ENCODE measurements around the gene FADS2. TPM values are rescaled to one million over a fixed set of nuclear protein-coding genes. Genes with fewer than 3 reads are reported as not detected.

Gene FADS2
- total RNA-seq, 1 experiment from 2014 or later: 423 TPM

DNA sequence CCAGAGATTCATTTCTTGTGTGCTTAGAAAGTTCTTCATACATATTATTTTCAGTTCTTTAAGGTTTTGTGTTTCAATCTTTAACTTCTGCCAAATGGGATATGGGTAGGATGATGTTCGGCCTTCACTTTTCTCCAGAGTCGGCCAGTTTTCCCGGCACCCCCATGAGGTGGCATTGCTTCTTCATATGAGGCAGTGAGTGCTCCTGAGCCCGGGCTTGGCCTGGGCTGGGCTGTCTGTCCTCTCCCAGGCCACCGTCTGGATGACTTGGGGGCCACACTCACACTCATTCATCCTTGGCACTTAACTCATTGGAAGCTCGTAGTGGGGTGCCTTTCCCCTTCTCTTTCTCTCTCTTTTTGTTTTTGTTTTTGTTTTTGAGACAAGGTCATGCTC is 23.8 kb downstream of the FADS2 start:
- Mint-ChIP-seq H3K36me3 (peaks cover 71% of the 10 kb centered on the region), H3K4me1 (no peaks in the 10 kb centered on the region), H3K27ac (peak overlapping the region; percentile 49), H3K27me3 (ENCODE audit: low read depth) (no peaks in the 10 kb centered on the region), H3K4me3 (no peak overlapping the region), H3K9me3 (no peaks in the 10 kb centered on the region)
- TF ChIP-seq, protein P1, sequence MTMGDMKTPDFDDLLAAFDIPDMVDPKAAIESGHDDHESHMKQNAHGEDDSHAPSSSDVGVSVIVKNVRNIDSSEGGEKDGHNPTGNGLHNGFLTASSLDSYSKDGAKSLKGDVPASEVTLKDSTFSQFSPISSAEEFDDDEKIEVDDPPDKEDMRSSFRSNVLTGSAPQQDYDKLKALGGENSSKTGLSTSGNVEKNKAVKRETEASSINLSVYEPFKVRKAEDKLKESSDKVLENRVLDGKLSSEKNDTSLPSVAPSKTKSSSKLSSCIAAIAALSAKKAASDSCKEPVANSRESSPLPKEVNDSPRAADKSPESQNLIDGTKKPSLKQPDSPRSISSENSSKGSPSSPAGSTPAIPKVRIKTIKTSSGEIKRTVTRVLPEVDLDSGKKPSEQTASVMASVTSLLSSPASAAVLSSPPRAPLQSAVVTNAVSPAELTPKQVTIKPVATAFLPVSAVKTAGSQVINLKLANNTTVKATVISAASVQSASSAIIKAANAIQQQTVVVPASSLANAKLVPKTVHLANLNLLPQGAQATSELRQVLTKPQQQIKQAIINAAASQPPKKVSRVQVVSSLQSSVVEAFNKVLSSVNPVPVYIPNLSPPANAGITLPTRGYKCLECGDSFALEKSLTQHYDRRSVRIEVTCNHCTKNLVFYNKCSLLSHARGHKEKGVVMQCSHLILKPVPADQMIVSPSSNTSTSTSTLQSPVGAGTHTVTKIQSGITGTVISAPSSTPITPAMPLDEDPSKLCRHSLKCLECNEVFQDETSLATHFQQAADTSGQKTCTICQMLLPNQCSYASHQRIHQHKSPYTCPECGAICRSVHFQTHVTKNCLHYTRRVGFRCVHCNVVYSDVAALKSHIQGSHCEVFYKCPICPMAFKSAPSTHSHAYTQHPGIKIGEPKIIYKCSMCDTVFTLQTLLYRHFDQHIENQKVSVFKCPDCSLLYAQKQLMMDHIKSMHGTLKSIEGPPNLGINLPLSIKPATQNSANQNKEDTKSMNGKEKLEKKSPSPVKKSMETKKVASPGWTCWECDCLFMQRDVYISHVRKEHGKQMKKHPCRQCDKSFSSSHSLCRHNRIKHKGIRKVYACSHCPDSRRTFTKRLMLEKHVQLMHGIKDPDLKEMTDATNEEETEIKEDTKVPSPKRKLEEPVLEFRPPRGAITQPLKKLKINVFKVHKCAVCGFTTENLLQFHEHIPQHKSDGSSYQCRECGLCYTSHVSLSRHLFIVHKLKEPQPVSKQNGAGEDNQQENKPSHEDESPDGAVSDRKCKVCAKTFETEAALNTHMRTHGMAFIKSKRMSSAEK (CRISPR knock-in tag; IDR thresholded peaks at IDR 0.05; ENCODE audit: borderline replicate concordance): no peak
- TF ChIP-seq ZNF232 (CRISPR knock-in tag; IDR thresholded peaks at IDR 0.05) (no peak), ZNF317 (CRISPR knock-in tag; IDR thresholded peaks at IDR 0.05; ENCODE audit: borderline replicate concordance, low read depth) (no peak), TEAD1 (CRISPR knock-in tag; IDR thresholded peaks at IDR 0.05) (no peak), KAT7 (CRISPR knock-in tag; IDR thresholded peaks at IDR 0.05; ENCODE audit: borderline replicate concordance) (no peak)
- TF ChIP-seq, protein P2, sequence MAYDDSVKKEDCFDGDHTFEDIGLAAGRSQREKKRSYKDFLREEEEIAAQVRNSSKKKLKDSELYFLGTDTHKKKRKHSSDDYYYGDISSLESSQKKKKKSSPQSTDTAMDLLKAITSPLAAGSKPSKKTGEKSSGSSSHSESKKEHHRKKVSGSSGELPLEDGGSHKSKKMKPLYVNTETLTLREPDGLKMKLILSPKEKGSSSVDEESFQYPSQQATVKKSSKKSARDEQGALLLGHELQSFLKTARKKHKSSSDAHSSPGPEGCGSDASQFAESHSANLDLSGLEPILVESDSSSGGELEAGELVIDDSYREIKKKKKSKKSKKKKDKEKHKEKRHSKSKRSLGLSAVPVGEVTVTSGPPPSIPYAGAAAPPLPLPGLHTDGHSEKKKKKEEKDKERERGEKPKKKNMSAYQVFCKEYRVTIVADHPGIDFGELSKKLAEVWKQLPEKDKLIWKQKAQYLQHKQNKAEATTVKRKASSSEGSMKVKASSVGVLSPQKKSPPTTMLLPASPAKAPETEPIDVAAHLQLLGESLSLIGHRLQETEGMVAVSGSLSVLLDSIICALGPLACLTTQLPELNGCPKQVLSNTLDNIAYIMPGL (CRISPR knock-in tag; IDR thresholded peaks at IDR 0.05): no peak
- CTCF ChIA-PET: no interaction called here
- DNase-seq (ENCODE audit: low spot score) (no peak), ATAC-seq (no peak)
- POLR2A ChIA-PET: no interaction called here

DNA sequence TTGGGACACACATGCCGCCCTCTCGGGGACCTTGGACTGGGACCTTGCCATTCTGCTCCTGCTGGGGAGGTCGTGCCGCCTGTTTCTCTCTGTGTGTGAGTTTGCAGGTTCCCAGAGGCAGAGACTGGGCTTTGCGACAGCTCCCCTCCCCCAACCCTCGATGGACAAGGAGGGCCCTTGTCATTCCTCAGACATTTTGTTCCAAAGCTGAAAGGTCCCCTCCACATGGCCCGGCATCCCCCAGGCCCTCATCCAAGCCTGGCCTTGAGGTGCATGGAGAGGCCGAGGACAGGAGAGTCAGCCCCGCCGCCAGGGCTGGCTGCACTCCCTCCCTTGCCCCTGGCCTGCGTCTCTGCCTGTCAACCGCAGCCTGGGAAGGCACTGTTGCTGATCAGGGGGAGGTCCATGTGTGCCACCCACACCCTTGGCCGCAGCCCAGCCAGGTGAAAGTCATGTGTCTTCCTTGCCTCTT is 25.6 kb downstream of the FADS2 start:
- H3K27me3 Mint-ChIP-seq (ENCODE audit: low read depth): no peaks in the 10 kb centered on the region
- H3K36me3 Mint-ChIP-seq: peaks cover 64% of the 10 kb centered on the region
- no peaks in the 10 kb centered on the region for H3K9me3 Mint-ChIP-seq
- ChIA-PET CTCF (interaction anchor here (0.6 to 1.5 kb wide), 2 partner anchors 9 to 65 kb away, joined by 3 read pairs; no protein-coding TSS in a partner anchor), POLR2A (interaction anchor here (0.7 kb wide), 1 partner anchor 172 kb away, joined by 4 read pairs; no protein-coding TSS in a partner anchor)
- H3K27ac Mint-ChIP-seq: no peak overlapping the region
- no peaks in the 10 kb centered on the region for H3K4me1 Mint-ChIP-seq
- no peak for DNase-seq (ENCODE audit: low spot score)
- H3K4me3 Mint-ChIP-seq: no peak overlapping the region
- ATAC-seq: no peak
- TF ChIP-seq ZNF232 (CRISPR knock-in tag; IDR thresholded peaks at IDR 0.05) (no peak), TEAD1 (CRISPR knock-in tag; IDR thresholded peaks at IDR 0.05) (no peak)

DNA sequence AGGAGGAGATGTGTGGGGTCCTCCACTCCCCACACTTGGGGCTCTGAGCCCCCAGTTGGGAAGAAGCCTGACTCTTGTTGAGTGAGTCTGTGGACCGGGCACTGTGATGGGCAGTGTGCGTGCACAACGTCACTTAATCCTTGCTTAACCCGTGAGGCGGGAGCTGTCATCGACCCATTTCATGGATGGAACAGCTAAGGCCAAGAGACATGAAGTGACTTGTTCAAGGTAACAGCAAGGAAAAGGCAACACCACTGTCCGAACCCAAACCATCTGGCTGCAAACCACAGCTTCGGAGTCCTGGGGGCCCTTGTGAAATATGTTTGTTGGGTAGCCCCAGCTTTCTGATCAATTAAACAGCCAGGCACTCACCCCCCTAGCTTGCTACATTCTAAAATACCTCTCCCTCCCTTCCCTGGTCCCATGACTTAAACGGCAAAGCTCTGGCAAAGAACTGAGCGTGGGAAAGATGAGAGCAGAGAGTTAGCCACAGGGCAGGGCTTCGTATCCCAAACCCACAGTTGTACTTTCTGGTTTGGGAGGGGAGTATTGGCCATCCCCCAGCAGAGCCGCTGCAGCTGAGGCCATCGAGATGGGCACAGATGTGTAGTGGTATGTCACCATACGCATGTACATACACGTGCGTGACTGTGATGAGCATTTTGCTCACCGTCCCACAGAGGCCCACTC is 26.3 kb downstream of the FADS2 start:
- peaks cover 64% of the 10 kb centered on the region for H3K36me3 Mint-ChIP-seq
- ChIA-PET CTCF (interaction anchor here (1.5 kb wide), 1 partner anchor 66 kb away, joined by 3 read pairs; no protein-coding TSS in a partner anchor), POLR2A (no interaction called here)
- no peaks in the 10 kb centered on the region for H3K4me1 Mint-ChIP-seq
- DNase-seq (ENCODE audit: low spot score): no peak
- ATAC-seq: no peak
- H3K27me3 Mint-ChIP-seq (ENCODE audit: low read depth): no peaks in the 10 kb centered on the region
- no peaks in the 10 kb centered on the region for H3K9me3 Mint-ChIP-seq
- H3K4me3 Mint-ChIP-seq: no peak overlapping the region
- no peak overlapping the region for H3K27ac Mint-ChIP-seq
- TF ChIP-seq, protein P3, sequence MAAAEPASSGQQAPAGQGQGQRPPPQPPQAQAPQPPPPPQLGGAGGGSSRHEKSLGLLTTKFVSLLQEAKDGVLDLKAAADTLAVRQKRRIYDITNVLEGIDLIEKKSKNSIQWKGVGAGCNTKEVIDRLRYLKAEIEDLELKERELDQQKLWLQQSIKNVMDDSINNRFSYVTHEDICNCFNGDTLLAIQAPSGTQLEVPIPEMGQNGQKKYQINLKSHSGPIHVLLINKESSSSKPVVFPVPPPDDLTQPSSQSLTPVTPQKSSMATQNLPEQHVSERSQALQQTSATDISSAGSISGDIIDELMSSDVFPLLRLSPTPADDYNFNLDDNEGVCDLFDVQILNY (CRISPR knock-in tag; IDR thresholded peaks at IDR 0.05): no peak
- TF ChIP-seq, protein P4, sequence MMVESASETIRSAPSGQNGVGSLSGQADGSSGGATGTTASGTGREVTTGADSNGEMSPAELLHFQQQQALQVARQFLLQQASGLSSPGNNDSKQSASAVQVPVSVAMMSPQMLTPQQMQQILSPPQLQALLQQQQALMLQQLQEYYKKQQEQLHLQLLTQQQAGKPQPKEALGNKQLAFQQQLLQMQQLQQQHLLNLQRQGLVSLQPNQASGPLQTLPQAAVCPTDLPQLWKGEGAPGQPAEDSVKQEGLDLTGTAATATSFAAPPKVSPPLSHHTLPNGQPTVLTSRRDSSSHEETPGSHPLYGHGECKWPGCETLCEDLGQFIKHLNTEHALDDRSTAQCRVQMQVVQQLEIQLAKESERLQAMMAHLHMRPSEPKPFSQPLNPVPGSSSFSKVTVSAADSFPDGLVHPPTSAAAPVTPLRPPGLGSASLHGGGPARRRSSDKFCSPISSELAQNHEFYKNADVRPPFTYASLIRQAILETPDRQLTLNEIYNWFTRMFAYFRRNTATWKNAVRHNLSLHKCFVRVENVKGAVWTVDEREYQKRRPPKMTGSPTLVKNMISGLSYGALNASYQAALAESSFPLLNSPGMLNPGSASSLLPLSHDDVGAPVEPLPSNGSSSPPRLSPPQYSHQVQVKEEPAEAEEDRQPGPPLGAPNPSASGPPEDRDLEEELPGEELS (CRISPR knock-in tag; IDR thresholded peaks at IDR 0.05): no peak
- TF ChIP-seq TP53 (CRISPR knock-in tag; IDR thresholded peaks at IDR 0.05) (no peak), ESRRA (CRISPR knock-in tag; IDR thresholded peaks at IDR 0.05; ENCODE audit: borderline replicate concordance) (no peak), ZNF232 (CRISPR knock-in tag; IDR thresholded peaks at IDR 0.05) (no peak), MXD4 (CRISPR knock-in tag; IDR thresholded peaks at IDR 0.05; ENCODE audit: borderline replicate concordance) (no peak), GABPB1 (CRISPR knock-in tag; IDR thresholded peaks at IDR 0.05) (no peak)
- TF ChIP-seq, protein P5, sequence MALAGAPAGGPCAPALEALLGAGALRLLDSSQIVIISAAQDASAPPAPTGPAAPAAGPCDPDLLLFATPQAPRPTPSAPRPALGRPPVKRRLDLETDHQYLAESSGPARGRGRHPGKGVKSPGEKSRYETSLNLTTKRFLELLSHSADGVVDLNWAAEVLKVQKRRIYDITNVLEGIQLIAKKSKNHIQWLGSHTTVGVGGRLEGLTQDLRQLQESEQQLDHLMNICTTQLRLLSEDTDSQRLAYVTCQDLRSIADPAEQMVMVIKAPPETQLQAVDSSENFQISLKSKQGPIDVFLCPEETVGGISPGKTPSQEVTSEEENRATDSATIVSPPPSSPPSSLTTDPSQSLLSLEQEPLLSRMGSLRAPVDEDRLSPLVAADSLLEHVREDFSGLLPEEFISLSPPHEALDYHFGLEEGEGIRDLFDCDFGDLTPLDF (CRISPR knock-in tag; IDR thresholded peaks at IDR 0.05): no peak
- TF ChIP-seq, protein P6, sequence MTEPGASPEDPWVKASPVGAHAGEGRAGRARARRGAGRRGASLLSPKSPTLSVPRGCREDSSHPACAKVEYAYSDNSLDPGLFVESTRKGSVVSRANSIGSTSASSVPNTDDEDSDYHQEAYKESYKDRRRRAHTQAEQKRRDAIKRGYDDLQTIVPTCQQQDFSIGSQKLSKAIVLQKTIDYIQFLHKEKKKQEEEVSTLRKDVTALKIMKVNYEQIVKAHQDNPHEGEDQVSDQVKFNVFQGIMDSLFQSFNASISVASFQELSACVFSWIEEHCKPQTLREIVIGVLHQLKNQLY (CRISPR knock-in tag; IDR thresholded peaks at IDR 0.05): no peak
- TF ChIP-seq, protein P7, sequence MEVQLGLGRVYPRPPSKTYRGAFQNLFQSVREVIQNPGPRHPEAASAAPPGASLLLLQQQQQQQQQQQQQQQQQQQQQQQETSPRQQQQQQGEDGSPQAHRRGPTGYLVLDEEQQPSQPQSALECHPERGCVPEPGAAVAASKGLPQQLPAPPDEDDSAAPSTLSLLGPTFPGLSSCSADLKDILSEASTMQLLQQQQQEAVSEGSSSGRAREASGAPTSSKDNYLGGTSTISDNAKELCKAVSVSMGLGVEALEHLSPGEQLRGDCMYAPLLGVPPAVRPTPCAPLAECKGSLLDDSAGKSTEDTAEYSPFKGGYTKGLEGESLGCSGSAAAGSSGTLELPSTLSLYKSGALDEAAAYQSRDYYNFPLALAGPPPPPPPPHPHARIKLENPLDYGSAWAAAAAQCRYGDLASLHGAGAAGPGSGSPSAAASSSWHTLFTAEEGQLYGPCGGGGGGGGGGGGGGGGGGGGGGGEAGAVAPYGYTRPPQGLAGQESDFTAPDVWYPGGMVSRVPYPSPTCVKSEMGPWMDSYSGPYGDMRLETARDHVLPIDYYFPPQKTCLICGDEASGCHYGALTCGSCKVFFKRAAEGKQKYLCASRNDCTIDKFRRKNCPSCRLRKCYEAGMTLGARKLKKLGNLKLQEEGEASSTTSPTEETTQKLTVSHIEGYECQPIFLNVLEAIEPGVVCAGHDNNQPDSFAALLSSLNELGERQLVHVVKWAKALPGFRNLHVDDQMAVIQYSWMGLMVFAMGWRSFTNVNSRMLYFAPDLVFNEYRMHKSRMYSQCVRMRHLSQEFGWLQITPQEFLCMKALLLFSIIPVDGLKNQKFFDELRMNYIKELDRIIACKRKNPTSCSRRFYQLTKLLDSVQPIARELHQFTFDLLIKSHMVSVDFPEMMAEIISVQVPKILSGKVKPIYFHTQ (CRISPR knock-in tag; IDR thresholded peaks at IDR 0.05): no peak

Data from WTC11 (cell line).